ENCODE results near the gene SLC15A4. TPM values are rescaled to one million over a fixed set of nuclear protein-coding genes. Genes with fewer than 3 reads are reported as not detected.
"Not testable (repeated sequence)": the region's sequence is repeated elsewhere in the genome, so short reads cannot be mapped to it uniquely, and the experiment has no call there.

Gene SLC15A4
- polyA plus RNA-seq, 1 of the 3 experiments (the other 2 are of a cell fraction) = 14.5 TPM

DNA sequence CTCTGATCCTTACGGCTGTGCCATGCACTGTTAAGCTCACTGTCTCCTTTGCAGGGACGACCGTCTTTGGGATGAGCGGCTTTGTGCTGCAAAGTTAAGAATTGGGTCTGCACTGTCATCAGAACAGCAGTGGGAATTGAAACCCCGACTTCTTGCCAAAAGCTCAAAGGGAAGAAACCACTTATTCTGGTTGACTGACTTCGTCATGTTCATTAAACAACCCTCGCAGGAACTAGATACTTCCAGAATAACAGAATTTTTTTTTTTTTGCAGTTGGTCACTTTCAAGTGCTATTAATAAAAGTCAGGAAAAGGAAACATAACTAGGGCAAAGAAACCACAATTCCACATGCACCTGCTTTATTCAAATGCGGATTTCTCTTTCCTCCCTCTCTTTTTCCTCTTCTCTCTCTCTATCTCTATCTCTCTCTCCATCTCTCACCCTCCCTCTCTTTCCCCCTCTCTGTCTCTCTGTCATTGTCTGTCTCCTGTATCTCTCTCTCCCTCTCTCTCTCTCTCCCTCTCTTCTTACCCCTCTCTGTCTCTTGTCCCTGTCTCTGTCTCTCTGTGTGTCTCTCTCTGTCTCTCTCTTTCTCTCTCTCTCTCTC lies 17.2 kb upstream of the SLC15A4 start:
- H3F3A ChIP-seq (replicated peaks; ENCODE audit: insufficient read depth) = no peaks in the 10 kb centered on the region
- CTCF ChIA-PET = no interaction called here
- TF ChIP-seq FOSL2 (IDR thresholded peaks at IDR 0.05; ENCODE audit: borderline replicate concordance, low read depth) (no peak), ZBTB33 (IDR thresholded peaks at IDR 0.05; ENCODE audit: borderline replicate concordance, low read depth) (no peak), FOXJ3 (CRISPR knock-in tag; IDR thresholded peaks at IDR 0.05) (no peak)
- H3K9me2 ChIP-seq = no peaks in the 10 kb centered on the region
- no peaks in the 10 kb centered on the region for H4K20me1 ChIP-seq (ENCODE audit: insufficient read depth)
- H3K79me2 ChIP-seq (ENCODE audit: insufficient read depth) = no peaks in the 10 kb centered on the region
- H2AFZ ChIP-seq (ENCODE audit: low read depth) = no peak overlapping the region
- no peaks in the 10 kb centered on the region for H3K9me3 ChIP-seq
- H3K27ac ChIP-seq (ENCODE audit: low read depth in 2 of 2, low read length in 1 of 2) = no peak overlapping the region
- no peak overlapping the region for H3K9ac ChIP-seq
- H3K27me3 ChIP-seq (ENCODE audit: insufficient read depth) = no peaks in the 10 kb centered on the region
- no peaks in the 10 kb centered on the region for H3K36me3 ChIP-seq (replicated peaks in 1 of 2; ENCODE audit: control insufficient read depth in 1 of 2, insufficient read depth in 2 of 2, low read length in 1 of 2)
- no peak overlapping the region for H3K4me2 ChIP-seq
- H3K4me3 ChIP-seq (ENCODE audit: low read depth in 2 of 2, low read length in 1 of 2) = no peak overlapping the region
- H3K4me1 ChIP-seq (ENCODE audit: control insufficient read depth in 1 of 2, insufficient read depth in 2 of 2, low read depth in 1 of 2, low read length in 1 of 2) = no peaks in the 10 kb centered on the region
- DNase-seq = no peak
- WGBS (ENCODE audit: low lambda C conversion rate) = 35% methylated on average over 8 of the region's 8 CpGs
- POLR2A ChIA-PET = no interaction called here

GRCh38 chr12:128839885-128840284 lies 16.1 kb upstream of the SLC15A4 start:
- H3K4me2 ChIP-seq; H3K27ac ChIP-seq (ENCODE audit: low read depth in 2 of 2, low read length in 1 of 2); H3K4me3 ChIP-seq (ENCODE audit: low read depth in 2 of 2, low read length in 1 of 2); H3K9me2 ChIP-seq; H3K9me3 ChIP-seq; H3F3A ChIP-seq (replicated peaks; ENCODE audit: insufficient read depth); H4K20me1 ChIP-seq (ENCODE audit: insufficient read depth); H3K9ac ChIP-seq; POLR2A ChIA-PET; H2AFZ ChIP-seq (ENCODE audit: low read depth); DNase-seq; H3K79me2 ChIP-seq (ENCODE audit: insufficient read depth); H3K27me3 ChIP-seq (ENCODE audit: insufficient read depth); CTCF ChIA-PET; H3K4me1 ChIP-seq (ENCODE audit: control insufficient read depth in 1 of 2, insufficient read depth in 2 of 2, low read depth in 1 of 2, low read length in 1 of 2); H3K36me3 ChIP-seq (replicated peaks in 1 of 2; ENCODE audit: control insufficient read depth in 1 of 2, insufficient read depth in 2 of 2, low read length in 1 of 2): not testable (repeated sequence)
- 54% methylated on average over 12 of the region's 12 CpGs for WGBS (ENCODE audit: low lambda C conversion rate)

DNA sequence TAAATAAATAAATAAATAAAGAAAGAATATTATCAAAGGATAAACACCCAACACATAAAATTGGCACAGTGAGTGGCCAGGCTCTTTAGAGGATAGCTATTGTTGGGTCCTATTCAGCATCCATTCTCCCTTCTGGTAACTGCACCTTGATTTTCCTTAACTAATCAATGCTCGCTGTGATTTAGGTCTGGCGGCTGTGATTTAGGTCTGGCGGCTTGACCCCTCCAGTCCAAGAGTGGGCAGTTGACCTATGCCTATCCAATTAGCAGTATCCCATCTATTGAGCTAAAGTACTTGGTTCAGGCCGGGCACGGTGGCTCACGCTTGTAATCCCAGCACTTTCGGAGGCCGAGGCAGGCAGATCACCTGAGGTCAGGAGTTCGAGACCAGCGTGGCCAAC lies 9.7 kb upstream of the SLC15A4 start:
- no peaks in the 10 kb centered on the region for H4K20me1 ChIP-seq (ENCODE audit: insufficient read depth)
- H3K36me3 ChIP-seq (replicated peaks in 1 of 2; ENCODE audit: control insufficient read depth in 1 of 2, insufficient read depth in 2 of 2, low read length in 1 of 2) = no peaks in the 10 kb centered on the region
- H3K27ac ChIP-seq (ENCODE audit: low read depth in 2 of 2, low read length in 1 of 2) = no peak overlapping the region
- WGBS (ENCODE audit: low lambda C conversion rate) = 88% methylated on average over 10 of the region's 10 CpGs
- POLR2A ChIA-PET = no interaction called here
- H3K9me2 ChIP-seq = no peaks in the 10 kb centered on the region
- no peaks in the 10 kb centered on the region for H3K9me3 ChIP-seq
- no peak overlapping the region for H3K4me3 ChIP-seq (ENCODE audit: low read depth in 2 of 2, low read length in 1 of 2)
- no peak for TF ChIP-seq RFX5 (IDR thresholded peaks at IDR 0.05; ENCODE audit: low read length)
- no peak for TF ChIP-seq FOXM1 (IDR thresholded peaks at IDR 0.05; ENCODE audit: low read depth)
- no peak for TF ChIP-seq POLR2AphosphoS5 (IDR thresholded peaks at IDR 0.05; ENCODE audit: low read depth, low read length)
- TF ChIP-seq RXRA (IDR thresholded peaks at IDR 0.05; ENCODE audit: borderline replicate concordance, low read depth) = no peak
- TF ChIP-seq, protein P1, sequence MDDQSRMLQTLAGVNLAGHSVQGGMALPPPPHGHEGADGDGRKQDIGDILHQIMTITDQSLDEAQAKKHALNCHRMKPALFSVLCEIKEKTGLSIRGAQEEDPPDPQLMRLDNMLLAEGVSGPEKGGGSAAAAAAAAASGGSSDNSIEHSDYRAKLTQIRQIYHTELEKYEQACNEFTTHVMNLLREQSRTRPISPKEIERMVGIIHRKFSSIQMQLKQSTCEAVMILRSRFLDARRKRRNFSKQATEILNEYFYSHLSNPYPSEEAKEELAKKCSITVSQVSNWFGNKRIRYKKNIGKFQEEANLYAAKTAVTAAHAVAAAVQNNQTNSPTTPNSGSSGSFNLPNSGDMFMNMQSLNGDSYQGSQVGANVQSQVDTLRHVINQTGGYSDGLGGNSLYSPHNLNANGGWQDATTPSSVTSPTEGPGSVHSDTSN (IDR thresholded peaks at IDR 0.05) = no peak
- no peak for TF ChIP-seq FOSL2 (IDR thresholded peaks at IDR 0.05; ENCODE audit: borderline replicate concordance, low read depth)
- TF ChIP-seq, protein P2, sequence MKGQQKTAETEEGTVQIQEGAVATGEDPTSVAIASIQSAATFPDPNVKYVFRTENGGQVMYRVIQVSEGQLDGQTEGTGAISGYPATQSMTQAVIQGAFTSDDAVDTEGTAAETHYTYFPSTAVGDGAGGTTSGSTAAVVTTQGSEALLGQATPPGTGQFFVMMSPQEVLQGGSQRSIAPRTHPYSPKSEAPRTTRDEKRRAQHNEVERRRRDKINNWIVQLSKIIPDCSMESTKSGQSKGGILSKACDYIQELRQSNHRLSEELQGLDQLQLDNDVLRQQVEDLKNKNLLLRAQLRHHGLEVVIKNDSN (IDR thresholded peaks at IDR 0.05; ENCODE audit: borderline replicate concordance, low read depth) = no peak
- TF ChIP-seq FOXJ3 (CRISPR knock-in tag; IDR thresholded peaks at IDR 0.05) = no peak
- no peak for TF ChIP-seq GABPA (IDR thresholded peaks at IDR 0.05; ENCODE audit: low read depth)
- no peak for TF ChIP-seq MEF2A (IDR thresholded peaks at IDR 0.05; ENCODE audit: borderline replicate concordance, low read depth)
- no peak for TF ChIP-seq TEAD4 (IDR thresholded peaks at IDR 0.05; ENCODE audit: borderline replicate concordance, insufficient read depth)
- TF ChIP-seq TAF1 (IDR thresholded peaks at IDR 0.05; ENCODE audit: borderline replicate concordance, low read depth, low read length) = no peak
- no peak for TF ChIP-seq RAD21 (IDR thresholded peaks at IDR 0.05; ENCODE audit: low read length)
- TF ChIP-seq SIN3A (IDR thresholded peaks at IDR 0.05; ENCODE audit: borderline replicate concordance, low read depth, low read length) = no peak
- no peak for TF ChIP-seq YY1 (IDR thresholded peaks at IDR 0.05; ENCODE audit: low read depth)
- H2AFZ ChIP-seq (ENCODE audit: low read depth) = no peak overlapping the region
- CTCF ChIA-PET = interaction anchor here (1.3 kb wide), 1 partner anchor 9 kb away, joined by 3 read pairs; no protein-coding TSS in a partner anchor
- no peaks in the 10 kb centered on the region for H3K27me3 ChIP-seq (ENCODE audit: insufficient read depth)
- no peak overlapping the region for H3K4me2 ChIP-seq
- H3K9ac ChIP-seq = no peak overlapping the region
- no peaks in the 10 kb centered on the region for H3K4me1 ChIP-seq (ENCODE audit: control insufficient read depth in 1 of 2, insufficient read depth in 2 of 2, low read depth in 1 of 2, low read length in 1 of 2)
- DNase-seq = no peak
- H3F3A ChIP-seq (replicated peaks; ENCODE audit: insufficient read depth) = no peaks in the 10 kb centered on the region
- no peaks in the 10 kb centered on the region for H3K79me2 ChIP-seq (ENCODE audit: insufficient read depth)

All from SK-N-SH (cell line).